ENCODE measurements around the gene C11orf87.

C11orf87 gene

DNA sequence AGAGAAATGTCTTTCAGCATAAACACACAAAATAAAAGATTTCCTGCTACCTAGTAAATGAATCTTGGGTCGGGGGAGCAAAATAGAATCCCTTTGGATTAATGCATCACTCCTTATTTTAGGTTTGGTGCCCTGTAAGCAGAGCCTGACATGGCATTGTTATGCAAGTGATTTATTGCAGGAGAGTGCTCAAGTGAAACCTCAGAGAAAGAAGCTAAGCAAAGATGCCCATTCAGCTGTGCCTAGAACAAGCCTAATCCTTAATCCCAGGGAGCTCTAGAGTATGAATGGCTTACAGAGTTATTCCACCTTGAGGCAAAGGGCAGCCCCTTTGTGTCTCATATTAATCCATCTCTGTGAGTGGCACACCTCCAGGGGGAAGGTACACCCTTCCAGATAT is 21.1 kb downstream of the C11orf87 start:
- DNase-seq, result no peak

DNA sequence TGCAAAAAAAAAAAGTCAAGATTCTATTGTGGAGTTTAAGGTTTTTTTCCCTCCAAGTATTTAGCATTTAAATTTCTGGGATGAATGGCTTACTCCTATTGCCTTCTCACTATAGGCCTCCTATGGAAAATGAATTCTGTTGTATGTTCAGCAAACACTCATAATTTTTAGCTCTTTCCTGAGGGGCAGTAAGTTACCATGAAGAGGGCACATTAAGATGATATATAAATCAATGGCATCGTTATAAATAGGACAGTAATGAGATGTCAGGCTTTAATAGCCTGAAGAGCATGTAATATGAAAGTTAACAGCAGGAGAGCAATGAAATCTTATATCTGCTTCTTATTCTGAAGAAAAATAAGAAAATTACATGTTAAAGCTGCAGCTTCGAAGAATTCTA is 32.9 kb downstream of the C11orf87 start:
- DNase-seq, result no peak
